OCI-LY7 (cell line): ENCODE results near the gene MOV10. TPM values are rescaled to one million over a fixed set of nuclear protein-coding genes. Genes with fewer than 3 reads are reported as not detected.
A peak's percentile ranks its signal among the peaks of the same experiment; 100 is the strongest.

Source experiments
- BruUV-seq: library from RNA; stranded (reverse); fragments of 400-500 nt; replicated peaks from 2 replicates; lab custom pipeline; 2021; lab: Mats Ljungman, UMichigan
- CTCF ChIA-PET: fragments of 300-600 bp; sonication (Branson Sonifier 250); formaldehyde crosslinking; loops from one replicate; lab custom pipeline; 2022; ENCODE audit warnings: antibody characterized with exemption; ENCODE audit not compliant: unreplicated experiment; lab: Charles Lee
- POLR2A ChIA-PET: fragments of 300-600 bp; sonication (Branson Sonifier 250); formaldehyde crosslinking; loops from one replicate; lab custom pipeline; 2022; ENCODE audit warnings: antibody characterized with exemption; lab: Charles Lee
- DNase-seq: peaks from one replicate; pipeline ENCODE4 v3.0.0-alpha.2; 2015; ENCODE audit warnings: low spot score
- H2AFZ ChIP-seq: fragments of 200-600 bp; sonication (generic), shearing (Covaris generic); 2 replicates; pipeline ENCODE4 v1.6.1; 2014; ENCODE audit warnings: mild to moderate bottlenecking, antibody characterized with exemption, low read length, moderate library complexity
- H3K27ac ChIP-seq: fragments of 200-600 bp; sonication (generic); 2 replicates; pipeline ENCODE4 v1.5.1; 2014; ENCODE audit warnings: mixed run types, low read depth, mild to moderate bottlenecking, moderate library complexity, low read length, inconsistent platforms; ENCODE audit not compliant: poor library complexity, severe bottlenecking
- H3K36me3 ChIP-seq: fragments of 200-600 bp; sonication (generic); 2 replicates; pipeline ENCODE4 v1.6.1; 2014; ENCODE audit warnings: mild to moderate bottlenecking, antibody characterized with exemption, low read length, moderate library complexity, mixed read lengths; ENCODE audit not compliant: insufficient read depth
- H3K4me1 ChIP-seq: fragments of 200-600 bp; sonication (generic); 2 replicates; pipeline ENCODE4 v1.5.1; 2014; ENCODE audit warnings: mild to moderate bottlenecking, low read length; ENCODE audit not compliant: insufficient read depth, poor library complexity, severe bottlenecking
- H3K4me2 ChIP-seq: fragments of 200-600 bp; sonication (generic); 2 replicates; pipeline ENCODE4 v1.6.1; 2014; ENCODE audit warnings: mild to moderate bottlenecking, low read length
- H3K4me3 ChIP-seq: fragments of 200-600 bp; sonication (generic); 2 replicates; pipeline ENCODE4 v1.5.1; 2014; ENCODE audit warnings: mild to moderate bottlenecking, low read depth, low read length; ENCODE audit not compliant: poor library complexity, severe bottlenecking
- H3K79me2 ChIP-seq: fragments of 200-600 bp; sonication (generic); 2 replicates; pipeline ENCODE4 v1.6.1; 2016; ENCODE audit warnings: low read depth, mild to moderate bottlenecking, low read length, moderate library complexity, mixed read lengths; ENCODE audit not compliant: insufficient read depth
- H3K9me2 ChIP-seq: fragments of 200-600 bp; sonication (generic); 2 replicates; pipeline ENCODE4 v1.6.1; 2016; ENCODE audit warnings: mild to moderate bottlenecking, low read length, mixed read lengths; ENCODE audit not compliant: insufficient read depth
- H3K9me3 ChIP-seq: fragments of 200-600 bp; sonication (generic); 2 replicates; pipeline ENCODE4 v1.6.1; 2014; ENCODE audit warnings: mild to moderate bottlenecking, mixed run types, low read length, mixed read lengths
- H4K20me1 ChIP-seq: fragments of 200-600 bp; sonication (generic); 2 replicates; pipeline ENCODE4 v1.6.1; 2014; ENCODE audit warnings: mild to moderate bottlenecking, antibody characterized with exemption, low read length, moderate library complexity, mixed read lengths; ENCODE audit not compliant: insufficient read depth
- CTCF ChIP-seq: fragments of 200-600 bp; sonication (generic); conservative IDR thresholded peaks from 2 replicates; pipeline ENCODE4 v1.5.1; 2014; ENCODE audit warnings: mild to moderate bottlenecking, antibody characterized with exemption, low read length, moderate library complexity, mixed read lengths
- EZH2phosphoT487 ChIP-seq: fragments of 200-600 bp; sonication (generic); IDR thresholded peaks from 2 replicates; pipeline ENCODE4 v1.6.1; 2018; ENCODE audit warnings: low read depth, borderline replicate concordance, mild to moderate bottlenecking, mixed run types, antibody characterized with exemption, low read length, moderate library complexity, mixed read lengths
- intact Hi-C: fragments of 100-400 bp; cut with micrococcal nuclease; formaldehyde crosslinking; loops from one replicate; pipeline ENCODE4 v1.10.0; 2022; ENCODE audit not compliant: unreplicated experiment
- total RNA-seq, 2 experiments: library from RNA; depleted of rRNA in 1 of 2; stranded (reverse); fragments of >200 nt in 1 of 2; shearing (Covaris generic) in 1 of 2; gene quantifications; 2 replicates each; pipeline ENCODE4 v1.2.3, GENCODE V29; 2014 to 2022

Gene MOV10
- total RNA-seq, 2 experiments from 2014 or later, result 28.2 to 32.4 TPM

GRCh38 chr1:112675728-112676381, 1.4 kb downstream of the MOV10 start:
- Histone ChIP-seq H3K36me3 (peaks cover 16% of the 10 kb centered on the region), H2AFZ (peak overlapping the region; percentile 85), H3K4me1 (peaks cover 32% of the 10 kb centered on the region), H3K27ac (no peak overlapping the region), H3K4me3 (peak overlapping the region; percentile 82), H3K9me2 (no peaks in the 10 kb centered on the region), H4K20me1 (no peaks in the 10 kb centered on the region), H3K9me3 (no peaks in the 10 kb centered on the region), H3K4me2 (peak overlapping the region; percentile 98), H3K79me2 (no peaks in the 10 kb centered on the region)
- intact Hi-C loops, result loop anchor here (2.0 to 10.0 kb wide), 3 partner anchors 25 to 281 kb away; partner anchors contain the start of genes CAPZA1, CTTNBP2NL and ST7L
- ChIA-PET CTCF (no interaction called here), POLR2A (interaction anchor here (0.6 to 1.4 kb wide), 5 partner anchors 8 to 103 kb away, joined by 3 to 8 read pairs (median 4); partner anchors contain the start of gene ST7L)
- DNase-seq, result no peak
- TF ChIP-seq EZH2phosphoT487, result no peak
- TF ChIP-seq CTCF, result no peak
- no TSS peak for BruUV-seq

- ChIA-PET POLR2A (no interaction called here), CTCF (interaction anchor here (0.5 kb wide), 1 partner anchor 75 kb away, joined by 3 read pairs; no protein-coding TSS in a partner anchor)
- no peak for TF ChIP-seq CTCF
- no peak for TF ChIP-seq EZH2phosphoT487
- no TSS peak for BruUV-seq
- intact Hi-C loops, result loop anchor here (10.0 kb wide), 1 partner anchor 282 kb away; the partner anchor contains the start of gene CTTNBP2NL
- H3K4me2 ChIP-seq, result peak overlapping the region; percentile 98; the same call in 1 of the 2 replicates
- H4K20me1 ChIP-seq, result no peaks in the 10 kb centered on the region
- no peak overlapping the region for H2AFZ ChIP-seq
- no peaks in the 10 kb centered on the region for H3K9me2 ChIP-seq
- peaks cover 9% of the 10 kb centered on the region for H3K36me3 ChIP-seq
- peak; percentile 65 for DNase-seq
- peaks cover 32% of the 10 kb centered on the region for H3K4me1 ChIP-seq
- no peaks in the 10 kb centered on the region for H3K9me3 ChIP-seq
- H3K79me2 ChIP-seq, result no peaks in the 10 kb centered on the region
- no peak overlapping the region for H3K27ac ChIP-seq
- H3K4me3 ChIP-seq, result no peak overlapping the region
Observed at GRCh38 chr1:112676543-112676942, 2.1 kb downstream of the MOV10 start.

- no TSS peak for BruUV-seq
- H3K4me2 ChIP-seq, result no peak overlapping the region
- H3K27ac ChIP-seq, result no peak overlapping the region
- intact Hi-C loops, result loop anchor here (10.0 kb wide), 1 partner anchor 283 kb away; the partner anchor contains the start of gene CTTNBP2NL
- no peak overlapping the region for H2AFZ ChIP-seq
- POLR2A ChIA-PET, result no interaction called here
- no peaks in the 10 kb centered on the region for H4K20me1 ChIP-seq
- H3K36me3 ChIP-seq, result no peaks in the 10 kb centered on the region
- no peaks in the 10 kb centered on the region for H3K79me2 ChIP-seq
- H3K9me2 ChIP-seq, result no peaks in the 10 kb centered on the region
- no peak for DNase-seq
- no peaks in the 10 kb centered on the region for H3K9me3 ChIP-seq
- peaks cover 32% of the 10 kb centered on the region for H3K4me1 ChIP-seq
- no peak for TF ChIP-seq EZH2phosphoT487
- TF ChIP-seq CTCF, result no peak
- CTCF ChIA-PET, result no interaction called here
- no peak overlapping the region for H3K4me3 ChIP-seq
Observed at GRCh38 chr1:112677501-112677900, 3.0 kb downstream of the MOV10 start.
